Glutamatergic neuron (in vitro differentiated cells): ENCODE results near the gene PVALB. TPM values are rescaled to one million over a fixed set of nuclear protein-coding genes. Genes with fewer than 3 reads are reported as not detected.

Experiments
- DNase-seq: peaks from one replicate; pipeline ENCODE4 v3.0.0; 2022
- H3K27ac Mint-ChIP-seq: one replicate; pipeline ENCODE4 v1.8.0; 2020; ENCODE audit warnings: mild to moderate bottlenecking, mixed read lengths, inconsistent platforms; ENCODE audit not compliant: unreplicated experiment
- H3K27me3 Mint-ChIP-seq: one replicate; pipeline ENCODE4 v1.8.0; 2020; ENCODE audit warnings: mild to moderate bottlenecking, moderate library complexity, mixed read lengths, inconsistent platforms; ENCODE audit not compliant: unreplicated experiment
- H3K36me3 Mint-ChIP-seq: one replicate; pipeline ENCODE4 v1.8.0; 2020; ENCODE audit warnings: mild to moderate bottlenecking, mixed read lengths, inconsistent platforms; ENCODE audit not compliant: unreplicated experiment
- H3K4me1 Mint-ChIP-seq: one replicate; pipeline ENCODE4 v1.8.0; 2020; ENCODE audit warnings: mild to moderate bottlenecking, low read depth, mixed read lengths, inconsistent platforms; ENCODE audit not compliant: unreplicated experiment
- H3K4me3 Mint-ChIP-seq: one replicate; pipeline ENCODE4 v1.8.0; 2020; ENCODE audit warnings: mild to moderate bottlenecking, mixed read lengths, inconsistent platforms; ENCODE audit not compliant: unreplicated experiment
- H3K9me3 Mint-ChIP-seq: one replicate; pipeline ENCODE4 v1.8.0; 2020; ENCODE audit warnings: mild to moderate bottlenecking, moderate library complexity, mixed read lengths, inconsistent platforms; ENCODE audit not compliant: unreplicated experiment
- total RNA-seq: library from RNA; stranded (reverse); fragmentation: NEBNext Ultra II Directional; extraction: Animal tissue kit (Norgen Biotek cat#: 25700); gene quantifications from one replicate; pipeline ENCODE4 v1.2.1, GENCODE V29; 2021; ENCODE audit not compliant: unreplicated experiment
- TF ChIP-seq, protein P1 (sequence below): fragments of 200-600 bp; sonication (generic); IDR thresholded peaks from one replicate; pipeline ENCODE4 v1.5.0; 2021; ENCODE audit not compliant: partially characterized antibody, unreplicated experiment

Gene PVALB
- total RNA-seq, 1 donor from 2014 or later: not detected

GRCh38 chr22:36753120-36753802, 63.6 kb downstream of the PVALB start:
- TF ChIP-seq, protein P1, sequence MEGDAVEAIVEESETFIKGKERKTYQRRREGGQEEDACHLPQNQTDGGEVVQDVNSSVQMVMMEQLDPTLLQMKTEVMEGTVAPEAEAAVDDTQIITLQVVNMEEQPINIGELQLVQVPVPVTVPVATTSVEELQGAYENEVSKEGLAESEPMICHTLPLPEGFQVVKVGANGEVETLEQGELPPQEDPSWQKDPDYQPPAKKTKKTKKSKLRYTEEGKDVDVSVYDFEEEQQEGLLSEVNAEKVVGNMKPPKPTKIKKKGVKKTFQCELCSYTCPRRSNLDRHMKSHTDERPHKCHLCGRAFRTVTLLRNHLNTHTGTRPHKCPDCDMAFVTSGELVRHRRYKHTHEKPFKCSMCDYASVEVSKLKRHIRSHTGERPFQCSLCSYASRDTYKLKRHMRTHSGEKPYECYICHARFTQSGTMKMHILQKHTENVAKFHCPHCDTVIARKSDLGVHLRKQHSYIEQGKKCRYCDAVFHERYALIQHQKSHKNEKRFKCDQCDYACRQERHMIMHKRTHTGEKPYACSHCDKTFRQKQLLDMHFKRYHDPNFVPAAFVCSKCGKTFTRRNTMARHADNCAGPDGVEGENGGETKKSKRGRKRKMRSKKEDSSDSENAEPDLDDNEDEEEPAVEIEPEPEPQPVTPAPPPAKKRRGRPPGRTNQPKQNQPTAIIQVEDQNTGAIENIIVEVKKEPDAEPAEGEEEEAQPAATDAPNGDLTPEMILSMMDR: no peak

More at GRCh38 chr22:36753120-36753802, 63.6 kb downstream of the PVALB start:
- Mint-ChIP-seq H3K36me3 (no peaks in the 10 kb centered on the region), H3K4me1 (peaks cover 9% of the 10 kb centered on the region), H3K27ac (no peak overlapping the region), H3K9me3 (no peaks in the 10 kb centered on the region), H3K27me3 (no peaks in the 10 kb centered on the region), H3K4me3 (no peak overlapping the region)
- no peak for DNase-seq

Other genes with a start within 250 kb of the PVALB start
- 28.3 TPM for gene CACNG2, start 113.3 kb downstream of the PVALB start, total RNA-seq
- gene IFT27, start 40.9 kb downstream of the PVALB start, total RNA-seq: 54.2 TPM
- not detected for gene NCF4, start 44.0 kb upstream of the PVALB start, total RNA-seq
- not detected for gene CSF2RB, start 96.6 kb upstream of the PVALB start, total RNA-seq
- 10.4 TPM for gene TST, start 202.4 kb upstream of the PVALB start, total RNA-seq
- 58.8 TPM for gene MPST, start 202.7 kb upstream of the PVALB start, total RNA-seq
- 137 TPM for gene KCTD17, start 234.7 kb upstream of the PVALB start, total RNA-seq